Nephron (organoid): Measurements from ENCODE around the gene CUEDC1.

Experiments used
- H3K27ac Mint-ChIP-seq, 3 experiments: 2 replicates each; pipeline ENCODE4 v1.8.0; 2020; ENCODE audit warnings: mixed read lengths in 3 of 3, mild to moderate bottlenecking in 2 of 3, moderate library complexity in 1 of 3
- H3K27me3 Mint-ChIP-seq: 2 replicates; pipeline ENCODE4 v1.8.0; 2021; ENCODE audit warnings: low read depth, mild to moderate bottlenecking, moderate library complexity, mixed read lengths
- H3K36me3 Mint-ChIP-seq: 2 replicates; pipeline ENCODE4 v1.8.0; 2020; ENCODE audit warnings: low read depth, mixed read lengths
- H3K4me1 Mint-ChIP-seq: 2 replicates; pipeline ENCODE4 v1.8.0; 2020; ENCODE audit warnings: mixed read lengths
- H3K4me3 Mint-ChIP-seq, 3 experiments: 2 replicates each; pipeline ENCODE4 v1.8.0; 2020; ENCODE audit warnings: mild to moderate bottlenecking in 3 of 3, mixed read lengths in 3 of 3, moderate library complexity in 2 of 3
- H3K9me3 Mint-ChIP-seq: 2 replicates; pipeline ENCODE4 v1.8.0; 2020; ENCODE audit warnings: mixed read lengths
- TF ChIP-seq, protein P1 (sequence below), 3 experiments: fragments of 200-600 bp; sonication (generic); IDR thresholded peaks; one replicate each; pipeline ENCODE4 v1.5.0; 2021; ENCODE audit warnings: antibody characterized with exemption in 3 of 3; ENCODE audit not compliant: unreplicated experiment in 3 of 3

CUEDC1 gene

DNA sequence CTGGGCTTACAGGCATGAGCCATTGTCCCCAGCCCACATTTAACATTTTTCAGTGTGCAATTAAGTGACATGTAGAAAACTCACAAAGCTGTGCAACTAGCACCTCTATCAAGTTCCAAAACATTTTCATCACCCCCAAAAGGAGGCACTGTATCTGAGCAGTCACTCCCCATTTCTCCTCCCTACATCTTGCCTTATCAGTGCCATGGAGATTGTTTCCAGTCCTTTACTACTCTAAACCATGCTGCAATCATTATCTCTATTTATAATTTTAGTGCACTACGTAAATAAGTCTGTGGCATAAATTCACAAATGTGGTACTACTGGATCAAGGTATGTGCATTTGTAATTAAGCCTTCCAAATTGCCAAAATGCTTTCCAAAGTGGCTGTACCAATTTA lies 112.9 kb downstream of the CUEDC1 start:
- Mint-ChIP-seq H3K4me3 (no peak overlapping the region), H3K9me3 (no peaks in the 10 kb centered on the region), H3K36me3 (peaks cover 46% of the 10 kb centered on the region), H3K4me1 (no peaks in the 10 kb centered on the region), H3K27me3 (no peaks in the 10 kb centered on the region), H3K27ac (no peak overlapping the region)
- TF ChIP-seq, protein P1, sequence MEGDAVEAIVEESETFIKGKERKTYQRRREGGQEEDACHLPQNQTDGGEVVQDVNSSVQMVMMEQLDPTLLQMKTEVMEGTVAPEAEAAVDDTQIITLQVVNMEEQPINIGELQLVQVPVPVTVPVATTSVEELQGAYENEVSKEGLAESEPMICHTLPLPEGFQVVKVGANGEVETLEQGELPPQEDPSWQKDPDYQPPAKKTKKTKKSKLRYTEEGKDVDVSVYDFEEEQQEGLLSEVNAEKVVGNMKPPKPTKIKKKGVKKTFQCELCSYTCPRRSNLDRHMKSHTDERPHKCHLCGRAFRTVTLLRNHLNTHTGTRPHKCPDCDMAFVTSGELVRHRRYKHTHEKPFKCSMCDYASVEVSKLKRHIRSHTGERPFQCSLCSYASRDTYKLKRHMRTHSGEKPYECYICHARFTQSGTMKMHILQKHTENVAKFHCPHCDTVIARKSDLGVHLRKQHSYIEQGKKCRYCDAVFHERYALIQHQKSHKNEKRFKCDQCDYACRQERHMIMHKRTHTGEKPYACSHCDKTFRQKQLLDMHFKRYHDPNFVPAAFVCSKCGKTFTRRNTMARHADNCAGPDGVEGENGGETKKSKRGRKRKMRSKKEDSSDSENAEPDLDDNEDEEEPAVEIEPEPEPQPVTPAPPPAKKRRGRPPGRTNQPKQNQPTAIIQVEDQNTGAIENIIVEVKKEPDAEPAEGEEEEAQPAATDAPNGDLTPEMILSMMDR (IDR thresholded peaks at IDR 0.05; ENCODE audit: unreplicated experiment in 3 of 3) = no peak

DNA sequence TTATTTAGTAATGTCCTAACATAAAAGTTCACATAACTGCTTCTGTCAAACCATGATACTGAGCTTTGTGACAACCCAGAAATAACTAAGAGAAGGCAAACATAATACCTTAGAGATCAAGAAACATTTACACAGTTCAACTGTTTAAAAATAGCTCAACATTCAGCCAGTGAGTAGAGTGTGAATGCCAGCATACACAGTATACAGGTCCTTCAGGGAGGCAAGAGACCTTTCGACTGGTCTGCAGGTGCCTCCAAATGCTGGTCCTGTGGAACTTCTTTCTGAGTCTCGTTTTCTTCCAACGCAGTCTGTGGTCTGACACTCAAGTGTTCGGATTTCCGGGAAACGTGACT lies 115.7 kb downstream of the CUEDC1 start:
- peaks cover under 1% of the 10 kb centered on the region for H3K27me3 Mint-ChIP-seq
- peaks cover 34% of the 10 kb centered on the region for H3K36me3 Mint-ChIP-seq
- H3K4me3 Mint-ChIP-seq = no peak overlapping the region
- TF ChIP-seq, protein P1 (IDR thresholded peaks at IDR 0.05; ENCODE audit: unreplicated experiment in 3 of 3) = no peak
- H3K9me3 Mint-ChIP-seq = no peaks in the 10 kb centered on the region
- H3K27ac Mint-ChIP-seq = no peak overlapping the region
- H3K4me1 Mint-ChIP-seq = no peaks in the 10 kb centered on the region

- H3K9me3 Mint-ChIP-seq = no peaks in the 10 kb centered on the region
- TF ChIP-seq, protein P1 (IDR thresholded peaks at IDR 0.05; ENCODE audit: unreplicated experiment in 3 of 3) = no peak
- no peak overlapping the region for H3K27ac Mint-ChIP-seq
- peaks cover 34% of the 10 kb centered on the region for H3K36me3 Mint-ChIP-seq
- no peak overlapping the region for H3K4me3 Mint-ChIP-seq
- H3K4me1 Mint-ChIP-seq = no peaks in the 10 kb centered on the region
- peaks cover 6% of the 10 kb centered on the region for H3K27me3 Mint-ChIP-seq
These were observed 116.2 kb downstream of the CUEDC1 start for GRCh38 chr17:57838857-57839570.

DNA sequence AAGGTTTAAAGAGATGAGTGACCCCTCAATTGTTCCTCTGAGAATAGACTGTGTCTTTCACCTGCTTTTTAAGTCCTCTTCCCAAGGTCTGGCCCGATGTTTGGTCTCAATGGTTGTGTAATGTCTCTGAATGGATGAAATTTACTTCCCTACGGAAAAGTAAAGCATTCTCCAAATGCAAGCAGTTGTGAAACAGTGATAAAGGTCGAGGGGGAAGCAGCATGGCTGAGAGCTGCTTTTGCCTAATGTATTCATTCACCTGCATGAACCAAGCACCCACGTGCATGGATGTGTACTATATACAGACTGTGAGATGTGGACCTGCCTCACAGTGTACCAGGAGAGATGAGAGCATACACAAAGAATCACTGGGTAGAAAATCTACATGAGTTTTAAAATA lies 116.8 kb downstream of the CUEDC1 start:
- Mint-ChIP-seq H3K36me3 (peaks cover 32% of the 10 kb centered on the region), H3K27me3 (peaks cover 7% of the 10 kb centered on the region), H3K27ac (no peak overlapping the region), H3K4me1 (no peaks in the 10 kb centered on the region), H3K9me3 (no peaks in the 10 kb centered on the region), H3K4me3 (no peak overlapping the region)
- TF ChIP-seq, protein P1 (IDR thresholded peaks at IDR 0.05; ENCODE audit: unreplicated experiment in 3 of 3) = no peak

GRCh38 chr17:57835333-57835900 lies 119.8 kb downstream of the CUEDC1 start:
- Mint-ChIP-seq H3K27me3 (peaks cover 23% of the 10 kb centered on the region), H3K4me3 (no peak overlapping the region), H3K36me3 (peaks cover 20% of the 10 kb centered on the region), H3K9me3 (no peaks in the 10 kb centered on the region), H3K27ac (no peak overlapping the region), H3K4me1 (no peaks in the 10 kb centered on the region)
- TF ChIP-seq, protein P1 (IDR thresholded peaks at IDR 0.05; ENCODE audit: unreplicated experiment in 3 of 3) = no peak
